GM12892 (cell line): Measurements from ENCODE around the gene PHLDB2.

Source experiments
- POLR2A ChIP-seq: IDR thresholded peaks from 2 replicates; pipeline ENCODE4 v1.6.1; 2011; ENCODE audit warnings: low read depth, low read length, control low read depth
- POLR2AphosphoS5 ChIP-seq: IDR thresholded peaks from 2 replicates; pipeline ENCODE4 v1.6.1; 2011; ENCODE audit warnings: low read depth, low read length, control low read depth
- TAF1 ChIP-seq: IDR thresholded peaks from 2 replicates; pipeline ENCODE4 v1.6.1; 2011; ENCODE audit warnings: low read depth, mild to moderate bottlenecking, control low read depth, low read length, borderline replicate concordance

DNA sequence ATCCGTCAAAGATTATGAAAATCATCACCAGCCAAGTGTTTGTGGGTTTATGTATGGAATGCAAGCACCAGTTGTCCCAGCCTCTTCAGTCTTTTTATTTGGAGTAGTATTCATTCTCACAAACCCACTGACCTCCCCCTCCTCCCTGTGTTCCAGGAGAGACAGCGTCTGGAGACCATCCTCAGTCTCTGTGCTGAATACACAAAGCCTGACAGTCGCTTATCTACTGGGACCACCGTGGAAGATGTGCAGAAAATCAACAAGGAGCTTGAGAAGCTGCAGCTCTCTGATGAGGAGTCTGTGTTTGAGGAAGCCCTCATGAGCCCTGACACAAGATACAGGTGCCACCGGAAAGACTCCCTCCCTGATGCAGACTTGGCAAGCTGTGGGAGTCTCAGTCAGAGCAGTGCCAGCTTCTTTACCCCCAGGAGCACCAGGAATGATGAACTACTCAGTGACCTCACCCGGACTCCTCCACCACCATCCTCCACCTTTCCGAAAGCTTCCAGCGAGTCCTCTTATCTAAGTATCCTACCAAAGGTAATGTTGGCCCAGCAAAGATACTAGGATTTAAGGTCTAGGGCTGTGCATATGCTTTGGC lies 54.2 kb downstream of the PHLDB2 start:
- no peak for TF ChIP-seq POLR2A
- TF ChIP-seq POLR2AphosphoS5 = no peak
- TF ChIP-seq TAF1 = no peak
